Esophagus squamous epithelium (tissue), 5 donors: ENCODE results near the gene CACTIN. TPM values are rescaled to one million over a fixed set of nuclear protein-coding genes. Genes with fewer than 3 reads are reported as not detected.
"Not testable (repeated sequence)": the region's sequence is repeated elsewhere in the genome, so short reads cannot be mapped to it uniquely, and the experiment has no call there.

ENCODE experiments used
- DNase-seq: peaks from one replicate; lab custom pipeline; 2025; lab: John Stamatoyannopoulos, UW
- H3K27ac ChIP-seq, 4 donors: fragments of 200-600 bp; sonication (generic); one replicate each; pipeline ENCODE4 v1.5.1; 2016 to 2019; ENCODE audit warnings: mild to moderate bottlenecking in 1 of 4
- H3K27me3 ChIP-seq, 4 donors: fragments of 200-600 bp; sonication (generic); 1 replicate in 3 of 4; 2 replicates in 1 of 4; pipeline versions ENCODE4 v1.5.1 to v1.6.0; 2017 to 2021; ENCODE audit warnings: antibody characterized with exemption in 1 of 4
- H3K36me3 ChIP-seq, 3 donors: fragments of 200-600 bp; sonication (generic); one replicate each; pipeline ENCODE4 v1.5.1; 2016 to 2019
- H3K4me1 ChIP-seq, 3 donors: fragments of 200-600 bp; sonication (generic); one replicate each; pipeline ENCODE4 v1.5.1; 2017 to 2019
- H3K4me3 ChIP-seq, 4 donors: fragments of 200-600 bp; sonication (generic); 1 replicate in 3 of 4; 2 replicates in 1 of 4; pipeline ENCODE4 v1.5.1; 2016 to 2019; ENCODE audit warnings: mild to moderate bottlenecking in 2 of 4, moderate library complexity in 1 of 4
- H3K9me3 ChIP-seq, 3 donors: fragments of 200-600 bp; sonication (generic); one replicate each; pipeline ENCODE4 v1.5.1; 2016 to 2019
- CTCF ChIP-seq, 6 experiments: fragments of 450-650 bp in 4 of 6; fragments of 200-600 bp in 2 of 6; sonication (generic) in 2 of 6; IDR thresholded peaks; one replicate each; pipeline ENCODE4 v1.5.1; 2016 to 2019; ENCODE audit warnings: antibody characterized with exemption in 6 of 6, mild to moderate bottlenecking in 4 of 6, moderate library complexity in 4 of 6
- POLR2A ChIP-seq, 4 donors: fragments of 450-650 bp; IDR thresholded peaks; one replicate each; pipeline ENCODE4 v1.6.1; 2017; ENCODE audit warnings: antibody characterized with exemption in 4 of 4, mild to moderate bottlenecking in 4 of 4, moderate library complexity in 3 of 4
- WGBS, 2 donors: methylation state at CpG; one replicate each; pipeline ENCODE4 v1.1.5; 2018; 5-methylcytosine and 5-hydroxymethylcytosine counted together
- intact Hi-C: fragments of 100-400 bp; cut with DNase I; formaldehyde crosslinking; loops from one replicate; pipeline ENCODE4 v1.15.0; 2022
- total RNA-seq, 4 donors: library from RNA; depleted of rRNA; stranded (reverse); fragments of >200 nt; gene quantifications; one replicate each; pipeline ENCODE4 v1.1.0, GENCODE V29; 2016
- donor health status: DM: yes; HTN: yes; CAD: no.

Gene CACTIN
- total RNA-seq, 4 donors from 2014 or later, result 15.9 to 26.7 (median 21.3) TPM

- Histone ChIP-seq H3K4me1 (peaks cover 5 to 20% (median 11%) of the 10 kb centered on the region in 3 donors), H3K27ac (peak overlapping the region in 3 of 4 donors; percentile 3 to 42 (median 35)), H3K9me3 (peaks cover 0 to 4% (median 0%) of the 10 kb centered on the region in 3 donors), H3K4me3 (no peak overlapping the region), H3K36me3 (no peaks in the 10 kb centered on the region), H3K27me3 (peaks cover 0 to 30% (median 7%) of the 10 kb centered on the region in 4 donors)
- DNase-seq, result no peak
- no peak for TF ChIP-seq POLR2A (IDR thresholded peaks at IDR 0.05)
- TF ChIP-seq CTCF (IDR thresholded peaks at IDR 0.05), result no peak
- intact Hi-C loops, result no loop called here
- WGBS, 2 donors, result 53 to 76% methylated on average over 7 to 11 of the region's 31 CpGs
These were observed 39.8 kb downstream of the CACTIN start for GRCh38 chr19:3586707-3587346.

- H3K4me3 ChIP-seq, result peak overlapping the region in 3 of 4 donors; percentile 40 to 62 (median 43)
These were observed 40.4 kb downstream of the CACTIN start for GRCh38 chr19:3586127-3586626.

DNA sequence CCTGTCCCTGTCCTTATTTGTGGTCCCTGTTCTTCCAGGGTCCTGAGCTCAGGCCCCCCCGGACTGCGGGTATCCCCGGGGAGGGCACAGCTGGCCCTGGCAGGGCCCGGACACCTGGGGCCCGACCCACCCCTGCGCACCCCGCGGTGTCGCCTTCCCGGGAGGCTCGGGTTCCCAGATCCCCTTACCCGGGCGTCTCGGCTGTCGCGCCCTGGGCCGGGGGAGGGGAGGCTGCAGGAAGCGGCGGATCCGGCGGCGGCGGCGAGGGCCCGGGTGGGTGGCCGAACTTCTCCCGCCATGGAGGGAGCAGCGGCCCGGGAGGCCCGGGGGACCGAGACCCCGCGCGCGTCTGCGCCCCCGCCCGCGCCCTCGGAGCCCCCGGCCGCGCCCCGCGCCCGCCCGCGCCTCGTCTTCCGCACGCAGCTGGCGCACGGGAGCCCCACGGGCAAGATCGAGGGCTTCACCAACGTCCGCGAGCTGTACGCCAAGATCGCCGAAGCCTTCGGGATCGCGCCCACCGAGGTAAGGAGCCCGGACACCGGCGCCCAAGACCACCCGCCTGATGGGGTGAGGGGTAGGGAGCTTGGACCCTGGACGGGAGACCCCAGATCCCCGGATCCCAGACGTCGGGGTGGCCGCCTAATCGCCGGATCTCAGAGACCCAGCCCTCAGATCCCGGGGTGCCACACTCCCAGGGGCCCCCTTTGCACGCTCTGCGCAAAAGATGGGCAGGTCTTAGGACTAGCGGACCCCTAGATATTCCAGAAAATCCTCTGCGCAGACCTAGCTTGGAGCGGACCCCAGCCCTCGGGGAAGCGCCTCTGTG is 41.1 kb downstream of the CACTIN start, which contains the start of gene GIPC3:
Gene GIPC3 (plus strand): TSS at position 178 of the 826 bp plus-strand sequence. CDS start 120 bp downstream, at position 298.
- 0 to 26% methylated on average over 5 to 7 of the region's 84 CpGs for WGBS, 2 donors
- no peak for DNase-seq
- peaks cover 0 to 30% (median 7%) of the 10 kb centered on the region in 4 donors for H3K27me3 ChIP-seq
- H3K36me3 ChIP-seq, result no peaks in the 10 kb centered on the region
- peak within 1 kb of the TSS in 3 of 4 donors; percentile 34 to 66 (median 42) for H3K27ac ChIP-seq
- no peaks in the 10 kb centered on the region for H3K9me3 ChIP-seq
- TF ChIP-seq POLR2A (IDR thresholded peaks at IDR 0.05), result no peak
- TF ChIP-seq CTCF (IDR thresholded peaks at IDR 0.05), result no peak
- intact Hi-C loops, result no loop called here
- H3K4me1 ChIP-seq, result peaks cover 5 to 24% (median 11%) of the 10 kb centered on the region in 3 donors
- peak within 1 kb of the TSS in 3 of 4 donors; percentile 40 to 62 (median 43) for H3K4me3 ChIP-seq

More at GRCh38 chr19:3586127-3586626, 40.4 kb downstream of the CACTIN start:
- H3K36me3 ChIP-seq, result no peaks in the 10 kb centered on the region
- DNase-seq, result no peak
- peak in 4 of 6 experiments; percentile 31 to 53 (median 40) for TF ChIP-seq CTCF (IDR thresholded peaks at IDR 0.05)
- TF ChIP-seq POLR2A (IDR thresholded peaks at IDR 0.05), result no peak
- peaks cover 5 to 20% (median 11%) of the 10 kb centered on the region in 3 donors for H3K4me1 ChIP-seq
- intact Hi-C loops, result no loop called here
- H3K27ac ChIP-seq, result peak overlapping the region in 3 of 4 donors; percentile 35 to 66 (median 42)
- H3K9me3 ChIP-seq, result peaks cover 0 to 4% (median 0%) of the 10 kb centered on the region in 3 donors
- WGBS, 2 donors, result 8 to 10% methylated on average over 2 to 5 of the region's 16 CpGs
- H3K27me3 ChIP-seq, result peaks cover 0 to 30% (median 7%) of the 10 kb centered on the region in 4 donors

DNA sequence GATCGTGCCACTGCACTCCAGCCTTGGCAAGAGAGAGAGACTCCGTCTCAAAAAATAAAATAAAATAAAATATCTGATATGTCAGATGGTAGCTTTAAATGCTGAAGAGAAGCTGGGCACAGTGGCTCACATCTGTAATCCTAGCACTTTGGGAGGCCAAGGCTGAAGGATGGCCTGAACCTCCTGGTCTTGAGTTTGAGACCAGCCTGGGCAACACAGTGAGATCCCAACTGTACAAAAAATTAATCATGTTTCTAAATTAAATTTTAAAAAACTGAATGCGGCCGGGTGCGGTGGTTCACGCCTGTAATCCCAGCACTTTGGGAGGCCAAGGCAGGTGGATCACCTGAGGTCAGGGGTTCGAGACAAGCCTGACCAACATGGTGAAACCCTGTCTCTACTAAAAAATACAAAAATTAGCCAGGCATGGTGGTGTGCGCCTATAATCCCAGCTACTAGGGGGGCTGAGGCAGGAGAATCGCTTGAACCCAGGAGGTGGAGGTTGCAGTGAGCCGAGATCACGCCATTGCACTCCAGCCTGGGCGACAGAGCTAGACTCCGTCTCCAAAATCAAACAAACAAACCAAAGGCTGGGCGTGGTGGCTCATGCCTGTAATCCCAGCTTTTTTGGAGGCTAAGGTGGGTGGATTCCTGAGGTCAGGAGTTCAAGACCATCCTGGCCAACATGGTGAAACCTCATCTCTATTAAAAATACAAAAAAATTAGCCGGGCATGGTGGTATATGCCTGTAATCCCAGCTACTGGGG is 42.4 kb downstream of the CACTIN start:
- H3K27ac ChIP-seq, DNase-seq, H3K36me3 ChIP-seq, intact Hi-C loops, H3K9me3 ChIP-seq, H3K4me3 ChIP-seq: not testable (repeated sequence)
- Histone ChIP-seq H3K27me3 (peaks cover 0 to 30% (median 7%) of the 10 kb centered on the region in 4 donors), H3K4me1 (peaks cover 5 to 31% (median 11%) of the 10 kb centered on the region in 3 donors)
- 79 to 82% methylated on average over 11 to 15 of the region's 15 CpGs for WGBS, 2 donors

DNA sequence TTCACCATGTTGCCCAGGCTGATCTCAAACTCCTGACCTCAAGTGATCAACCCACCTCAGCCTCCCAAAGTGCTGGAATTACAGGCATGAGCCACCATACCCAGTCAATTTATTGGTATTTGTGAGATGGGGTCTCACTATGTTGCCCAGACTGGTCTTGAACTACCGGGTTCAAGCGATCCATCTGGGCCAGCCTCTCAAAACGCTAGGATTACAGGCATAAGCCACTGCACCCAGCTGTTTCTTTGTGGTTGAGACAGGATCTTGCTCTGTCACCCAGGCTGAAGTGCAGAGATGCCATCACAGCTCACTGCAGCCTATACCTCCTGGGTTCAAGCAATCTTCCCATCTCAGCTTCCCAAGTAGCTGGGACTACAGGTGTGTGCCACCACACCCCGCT is 44.8 kb downstream of the CACTIN start:
- Histone ChIP-seq H3K27ac (peak overlapping the region in 1 of 4 donors; percentile 4), H3K27me3 (peaks cover 0 to 26% (median 7%) of the 10 kb centered on the region in 4 donors), H3K4me1 (peaks cover 6 to 45% (median 17%) of the 10 kb centered on the region in 3 donors)
- intact Hi-C loops, H3K4me3 ChIP-seq, DNase-seq, H3K36me3 ChIP-seq, H3K9me3 ChIP-seq: not testable (repeated sequence)
- WGBS, 2 donors, result 75 to 81% methylated on average over 2 to 3 of the region's 4 CpGs
